Activated naive CD4-positive, alpha-beta T cell treated with anti-CD3 and anti-CD28 coated beads, Interleukin-2, amount 10 ng/mL, durations not matched to agents 7 days and 5 days (primary cell): ENCODE data around the gene CXCL3.
"Not testable (repeated sequence)": the region's sequence is repeated elsewhere in the genome, so short reads cannot be mapped to it uniquely, and the experiment has no call there.

Experiments used
- CTCF ChIA-PET: fragments of 350-600 bp; sonication (Branson Sonifier 250); formaldehyde crosslinking; loops from one replicate; lab custom pipeline; 2021; ENCODE audit warnings: antibody characterized with exemption; lab: Charles Lee
- DNase-seq: peaks from one replicate; pipeline ENCODE4 v3.0.0-alpha.2; 2020
- H3K27ac Mint-ChIP-seq: one replicate; pipeline ENCODE4 v1.8.0; 2021; ENCODE audit warnings: mild to moderate bottlenecking, moderate library complexity, mixed read lengths
- H3K27me3 Mint-ChIP-seq: one replicate; pipeline ENCODE4 v1.8.0; 2021; ENCODE audit warnings: mild to moderate bottlenecking, mixed read lengths
- H3K36me3 Mint-ChIP-seq: one replicate; pipeline ENCODE4 v1.8.0; 2021; ENCODE audit warnings: mixed read lengths
- H3K4me1 Mint-ChIP-seq: one replicate; pipeline ENCODE4 v1.8.0; 2021; ENCODE audit warnings: mixed read lengths
- H3K4me3 Mint-ChIP-seq: one replicate; pipeline ENCODE4 v1.8.0; 2021; ENCODE audit warnings: mild to moderate bottlenecking, moderate library complexity, mixed read lengths
- H3K9me3 Mint-ChIP-seq: one replicate; pipeline ENCODE4 v1.8.0; 2021; ENCODE audit warnings: mixed read lengths

CXCL3 gene

GRCh38 chr4:74038425-74039314 is at the start of gene CXCL3:
TSS of gene CXCL3 (minus strand) at chr4:74038689. CDS start at chr4:74038611, 78 bp downstream.
- Mint-ChIP-seq H3K36me3 (no peaks in the 10 kb centered on the region), H3K9me3 (no peaks in the 10 kb centered on the region), H3K4me1 (peaks cover 9% of the 10 kb centered on the region), H3K4me3 (peak within 1 kb of the TSS; percentile 67), H3K27me3 (peaks cover 39% of the 10 kb centered on the region), H3K27ac (no peak within 1 kb of the TSS)
- DNase-seq = peak; percentile 34
- CTCF ChIA-PET = interaction anchor here (1.1 to 1.3 kb wide), 2 partner anchors 19 to 21 kb away, joined by 3 to 5 read pairs; no protein-coding TSS in a partner anchor

GRCh38 chr4:74087481-74087880 is 49.0 kb upstream of the CXCL3 start:
- H3K27me3 Mint-ChIP-seq = no peaks in the 10 kb centered on the region
- H3K36me3 Mint-ChIP-seq = no peaks in the 10 kb centered on the region
- H3K4me1 Mint-ChIP-seq = no peaks in the 10 kb centered on the region
- H3K9me3 Mint-ChIP-seq = no peaks in the 10 kb centered on the region
- no peak for DNase-seq
- CTCF ChIA-PET = interaction anchor here (0.7 kb wide), 1 partner anchor 588 kb away, joined by 3 read pairs; no protein-coding TSS in a partner anchor
- H3K4me3 Mint-ChIP-seq = no peak overlapping the region
- H3K27ac Mint-ChIP-seq = no peak overlapping the region

GRCh38 chr4:74085669-74086068 is 47.2 kb upstream of the CXCL3 start:
- no peak overlapping the region for H3K27ac Mint-ChIP-seq
- CTCF ChIA-PET = no interaction called here
- no peaks in the 10 kb centered on the region for H3K27me3 Mint-ChIP-seq
- H3K9me3 Mint-ChIP-seq = no peaks in the 10 kb centered on the region
- no peak overlapping the region for H3K4me3 Mint-ChIP-seq
- no peak for DNase-seq
- H3K4me1 Mint-ChIP-seq = no peaks in the 10 kb centered on the region
- H3K36me3 Mint-ChIP-seq = no peaks in the 10 kb centered on the region

GRCh38 chr4:74084984-74085383 is 46.5 kb upstream of the CXCL3 start:
- H3K36me3 Mint-ChIP-seq = no peaks in the 10 kb centered on the region
- CTCF ChIA-PET = no interaction called here
- DNase-seq = no peak
- no peak overlapping the region for H3K4me3 Mint-ChIP-seq
- H3K27ac Mint-ChIP-seq = no peak overlapping the region
- no peaks in the 10 kb centered on the region for H3K9me3 Mint-ChIP-seq
- H3K27me3 Mint-ChIP-seq = no peaks in the 10 kb centered on the region
- H3K4me1 Mint-ChIP-seq = no peaks in the 10 kb centered on the region

GRCh38 chr4:74083546-74083945 is 45.1 kb upstream of the CXCL3 start:
- no peak overlapping the region for H3K4me3 Mint-ChIP-seq
- peaks cover 4% of the 10 kb centered on the region for H3K4me1 Mint-ChIP-seq
- H3K27ac Mint-ChIP-seq = no peak overlapping the region
- no peak for DNase-seq
- no peaks in the 10 kb centered on the region for H3K9me3 Mint-ChIP-seq
- H3K36me3 Mint-ChIP-seq = no peaks in the 10 kb centered on the region
- CTCF ChIA-PET = no interaction called here
- H3K27me3 Mint-ChIP-seq = no peaks in the 10 kb centered on the region

GRCh38 chr4:74081035-74081434 is 42.5 kb upstream of the CXCL3 start:
- H3K36me3 Mint-ChIP-seq = no peaks in the 10 kb centered on the region
- no peak overlapping the region for H3K27ac Mint-ChIP-seq
- H3K4me1 Mint-ChIP-seq = peaks cover 4% of the 10 kb centered on the region
- H3K27me3 Mint-ChIP-seq = no peaks in the 10 kb centered on the region
- H3K4me3 Mint-ChIP-seq = no peak overlapping the region
- DNase-seq = no peak
- CTCF ChIA-PET = no interaction called here
- H3K9me3 Mint-ChIP-seq = no peaks in the 10 kb centered on the region

- DNase-seq, CTCF ChIA-PET, H3K27ac Mint-ChIP-seq, H3K4me1 Mint-ChIP-seq, H3K36me3 Mint-ChIP-seq, H3K9me3 Mint-ChIP-seq, H3K4me3 Mint-ChIP-seq, H3K27me3 Mint-ChIP-seq: not testable (repeated sequence)
These were observed 41.9 kb upstream of the CXCL3 start for GRCh38 chr4:74080351-74080750.

GRCh38 chr4:74079024-74079423 is 40.5 kb upstream of the CXCL3 start:
- H3K4me1 Mint-ChIP-seq, CTCF ChIA-PET, DNase-seq, H3K9me3 Mint-ChIP-seq, H3K36me3 Mint-ChIP-seq, H3K27me3 Mint-ChIP-seq, H3K27ac Mint-ChIP-seq, H3K4me3 Mint-ChIP-seq: not testable (repeated sequence)

GRCh38 chr4:74073358-74073757 is 34.9 kb upstream of the CXCL3 start:
- CTCF ChIA-PET = no interaction called here
- Mint-ChIP-seq H3K4me3 (no peak overlapping the region), H3K27me3 (no peaks in the 10 kb centered on the region), H3K9me3 (no peaks in the 10 kb centered on the region), H3K36me3 (no peaks in the 10 kb centered on the region), H3K27ac (no peak overlapping the region), H3K4me1 (no peaks in the 10 kb centered on the region)
- DNase-seq = no peak

- Mint-ChIP-seq H3K4me3 (no peak overlapping the region), H3K9me3 (no peaks in the 10 kb centered on the region), H3K27ac (no peak overlapping the region), H3K27me3 (no peaks in the 10 kb centered on the region), H3K4me1 (no peaks in the 10 kb centered on the region), H3K36me3 (no peaks in the 10 kb centered on the region)
- CTCF ChIA-PET = no interaction called here
- no peak for DNase-seq
These were observed 34.2 kb upstream of the CXCL3 start for GRCh38 chr4:74072739-74073138.

GRCh38 chr4:74067586-74067985 is 29.1 kb upstream of the CXCL3 start:
- no peaks in the 10 kb centered on the region for H3K36me3 Mint-ChIP-seq
- CTCF ChIA-PET = no interaction called here
- no peak overlapping the region for H3K4me3 Mint-ChIP-seq
- no peaks in the 10 kb centered on the region for H3K4me1 Mint-ChIP-seq
- H3K9me3 Mint-ChIP-seq = no peaks in the 10 kb centered on the region
- no peak for DNase-seq
- no peaks in the 10 kb centered on the region for H3K27me3 Mint-ChIP-seq
- H3K27ac Mint-ChIP-seq = no peak overlapping the region

- no peak for DNase-seq
- Mint-ChIP-seq H3K9me3 (no peaks in the 10 kb centered on the region), H3K27me3 (no peaks in the 10 kb centered on the region), H3K4me3 (no peak overlapping the region), H3K27ac (no peak overlapping the region), H3K36me3 (no peaks in the 10 kb centered on the region), H3K4me1 (no peaks in the 10 kb centered on the region)
- CTCF ChIA-PET = no interaction called here
These were observed 27.7 kb upstream of the CXCL3 start for GRCh38 chr4:74066232-74066631.

- Mint-ChIP-seq H3K9me3 (no peaks in the 10 kb centered on the region), H3K4me3 (no peak overlapping the region), H3K36me3 (no peaks in the 10 kb centered on the region), H3K4me1 (no peaks in the 10 kb centered on the region), H3K27me3 (no peaks in the 10 kb centered on the region), H3K27ac (no peak overlapping the region)
- CTCF ChIA-PET = no interaction called here
- DNase-seq = no peak
These were observed 26.7 kb upstream of the CXCL3 start for GRCh38 chr4:74065115-74065642.

GRCh38 chr4:74063859-74064258 is 25.4 kb upstream of the CXCL3 start:
- CTCF ChIA-PET = no interaction called here
- H3K9me3 Mint-ChIP-seq = no peaks in the 10 kb centered on the region

GRCh38 chr4:74062953-74063352 is 24.5 kb upstream of the CXCL3 start:
- H3K27me3 Mint-ChIP-seq = no peaks in the 10 kb centered on the region
- no peak overlapping the region for H3K27ac Mint-ChIP-seq
- no peaks in the 10 kb centered on the region for H3K9me3 Mint-ChIP-seq
- no peaks in the 10 kb centered on the region for H3K36me3 Mint-ChIP-seq
- DNase-seq = no peak
- CTCF ChIA-PET = no interaction called here
- no peaks in the 10 kb centered on the region for H3K4me1 Mint-ChIP-seq
- H3K4me3 Mint-ChIP-seq = no peak overlapping the region

More at GRCh38 chr4:74063859-74064258, 25.4 kb upstream of the CXCL3 start:
- H3K27me3 Mint-ChIP-seq = no peaks in the 10 kb centered on the region
- H3K36me3 Mint-ChIP-seq = no peaks in the 10 kb centered on the region
- DNase-seq = no peak
- no peak overlapping the region for H3K27ac Mint-ChIP-seq
- no peak overlapping the region for H3K4me3 Mint-ChIP-seq
- H3K4me1 Mint-ChIP-seq = no peaks in the 10 kb centered on the region
